ENCODE measurements around the gene PXDN.
"Not testable (repeated sequence)": the region's sequence is repeated elsewhere in the genome, so short reads cannot be mapped to it uniquely, and the experiment has no call there.

Gene PXDN

DNA sequence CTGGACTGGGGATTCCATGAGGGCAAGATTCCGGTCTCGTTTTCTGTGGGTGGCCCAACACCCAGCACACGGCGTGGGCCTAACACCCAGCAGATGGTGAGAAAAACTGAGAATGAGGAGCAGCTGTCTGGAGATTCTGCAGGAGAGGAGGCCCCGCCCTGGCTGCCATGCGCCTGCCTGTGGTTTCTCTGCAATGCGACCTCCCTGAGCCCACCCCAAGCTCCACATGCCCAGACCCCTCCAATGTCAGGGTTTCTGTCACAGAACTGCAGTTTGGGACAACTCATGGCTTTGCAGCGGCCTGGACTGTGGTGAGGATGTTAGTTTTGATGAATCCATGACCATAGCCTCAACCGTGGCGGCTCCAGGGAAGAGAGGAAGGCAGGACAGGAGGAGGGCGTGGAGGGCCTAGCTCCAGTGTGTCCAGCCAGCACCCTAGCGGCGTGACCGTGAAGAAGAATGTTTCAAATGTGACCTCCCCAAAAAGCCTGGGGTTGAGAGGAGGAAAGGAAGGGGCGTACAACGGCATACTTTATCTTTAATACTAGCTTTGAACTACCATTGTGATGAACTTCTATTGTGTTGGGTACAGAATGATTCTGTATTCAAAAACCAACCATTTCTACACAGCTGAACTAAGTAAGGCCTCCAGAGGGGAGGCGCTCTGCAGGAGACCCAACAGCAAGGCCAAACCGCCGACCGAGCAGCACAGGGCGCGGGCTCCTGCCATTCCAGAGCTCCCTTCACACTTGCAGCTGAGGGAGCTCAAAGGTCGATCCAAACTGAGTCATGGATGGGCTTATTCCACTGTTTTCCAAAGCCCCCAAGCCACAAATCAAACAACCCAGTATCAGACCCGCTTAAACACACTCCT lies 3.4 kb downstream of the PXDN start:
- no peak for DNase-seq

DNA sequence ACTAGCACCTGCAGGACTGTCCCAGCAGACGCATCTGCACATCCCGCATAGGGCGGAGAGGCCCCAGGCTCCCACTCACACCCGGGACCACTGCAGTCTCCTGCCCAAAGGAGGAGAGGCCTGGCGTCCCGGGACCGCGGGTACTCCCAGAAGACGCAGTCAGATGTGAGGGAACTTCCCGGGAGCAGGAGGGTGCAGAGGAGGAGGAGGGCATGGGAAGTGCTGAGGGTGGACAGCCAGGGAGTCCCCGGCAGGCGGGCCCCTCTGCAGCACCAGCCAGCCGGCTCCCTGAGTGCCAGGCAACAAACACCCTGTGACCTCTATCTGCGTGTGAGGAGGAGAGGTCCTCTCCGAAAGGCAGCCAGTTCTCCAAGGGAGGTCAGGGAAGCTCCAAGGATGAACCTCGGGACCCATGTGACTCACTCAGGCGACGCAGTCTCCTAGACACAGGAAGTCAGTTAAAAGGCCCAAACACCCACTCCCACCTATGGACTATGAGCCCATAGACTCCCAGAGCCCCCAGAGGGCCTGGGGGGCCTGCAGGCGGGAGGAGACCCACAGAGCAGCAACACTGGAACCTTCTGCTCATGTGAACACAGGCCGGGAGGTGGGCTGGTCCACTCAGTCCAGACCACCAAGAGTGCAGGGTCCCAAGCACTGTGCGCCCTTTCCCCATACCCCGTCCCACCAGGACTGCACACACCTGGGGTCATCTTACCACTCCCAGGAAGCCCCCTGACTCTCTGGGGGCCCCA lies 4.2 kb downstream of the PXDN start:
- DNase-seq, result no peak

DNA sequence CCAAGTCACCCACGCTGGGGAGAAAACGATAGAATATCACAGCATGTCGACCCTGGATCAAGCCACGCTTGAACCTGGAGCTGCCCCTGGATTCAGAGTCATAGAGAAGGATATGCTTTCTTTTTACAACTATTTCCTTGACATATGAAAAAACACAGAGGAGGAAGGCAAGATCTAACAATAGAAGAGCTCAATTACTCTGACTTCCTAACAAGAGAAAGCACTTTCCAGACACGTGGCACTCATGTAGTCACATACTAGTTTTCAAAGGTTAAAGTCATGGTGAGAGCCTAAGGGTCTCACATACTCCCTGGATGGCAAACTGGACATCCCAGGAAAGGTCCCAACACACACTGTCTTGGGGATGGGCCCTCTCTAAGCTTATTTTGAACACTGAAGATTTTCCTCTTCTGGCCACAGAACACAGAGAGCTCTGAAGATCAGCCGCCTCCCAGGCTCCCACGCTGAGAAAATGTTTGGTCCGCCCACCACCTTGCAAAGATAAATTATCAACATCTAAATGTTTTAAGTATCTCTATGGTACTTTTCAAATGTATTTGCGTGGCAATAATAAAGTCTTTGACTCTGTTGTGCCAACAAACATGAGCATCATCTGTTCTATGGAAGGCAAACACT lies 4.9 kb downstream of the PXDN start:
- DNase-seq, result no peak

DNA sequence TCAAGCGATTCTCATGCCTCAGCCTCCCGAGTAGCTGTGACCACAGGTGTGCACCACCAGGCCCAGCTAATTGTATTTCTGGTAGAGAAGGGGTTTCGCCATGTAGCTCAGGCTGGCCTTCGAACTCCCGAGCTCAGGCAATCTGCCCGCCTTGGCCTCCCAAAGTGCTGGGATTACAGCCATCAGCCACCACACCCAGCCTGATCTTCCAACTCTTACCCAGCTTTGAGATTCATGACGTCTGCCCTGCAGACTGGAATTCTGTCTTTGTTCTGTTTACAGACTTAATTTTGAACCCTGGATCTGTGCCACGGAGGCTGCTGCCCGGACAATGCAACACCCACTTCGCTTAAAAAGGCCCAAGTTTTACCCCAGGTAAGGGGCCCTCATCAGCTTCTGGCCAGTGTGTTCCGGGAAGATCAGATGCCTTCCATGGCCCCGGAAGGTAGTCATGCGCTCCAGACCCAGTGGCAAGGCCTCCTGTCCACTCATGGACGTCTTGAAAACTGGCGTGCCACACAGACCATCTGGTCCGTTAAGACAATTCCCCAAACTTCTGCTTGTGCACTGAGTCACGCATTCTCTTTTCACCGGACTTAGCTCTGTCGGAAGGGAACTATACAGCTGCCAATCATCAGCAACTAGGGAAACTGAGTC lies 5.5 kb downstream of the PXDN start:
- DNase-seq, result no peak

GRCh38 chr2:1738163-1738562 lies 6.2 kb downstream of the PXDN start:
- DNase-seq, result no peak

- no peak for DNase-seq
Measured at GRCh38 chr2:1736997-1737480, 7.3 kb downstream of the PXDN start.

GRCh38 chr2:1736045-1736444 lies 8.3 kb downstream of the PXDN start:
- DNase-seq, result no peak

DNA sequence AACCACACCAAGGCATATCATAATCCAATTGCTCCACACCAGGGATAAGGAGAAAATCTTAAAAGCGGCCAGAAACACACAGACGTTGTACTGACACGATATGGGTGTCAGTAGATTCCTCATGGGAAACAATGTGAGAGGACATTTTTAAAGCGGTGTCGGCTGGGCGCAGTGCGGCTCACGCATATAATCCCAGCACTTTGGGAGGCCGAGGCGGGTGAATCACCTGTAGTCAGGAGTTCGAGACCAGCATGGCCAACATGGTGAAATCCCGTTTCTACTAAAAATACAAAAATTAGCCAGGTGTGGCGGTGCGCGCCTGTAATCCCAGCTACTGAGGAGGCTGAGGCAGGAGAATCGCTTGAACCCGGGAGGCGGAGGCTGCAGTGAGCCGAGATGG lies 11.0 kb downstream of the PXDN start:
- not testable (repeated sequence) for DNase-seq

DNA sequence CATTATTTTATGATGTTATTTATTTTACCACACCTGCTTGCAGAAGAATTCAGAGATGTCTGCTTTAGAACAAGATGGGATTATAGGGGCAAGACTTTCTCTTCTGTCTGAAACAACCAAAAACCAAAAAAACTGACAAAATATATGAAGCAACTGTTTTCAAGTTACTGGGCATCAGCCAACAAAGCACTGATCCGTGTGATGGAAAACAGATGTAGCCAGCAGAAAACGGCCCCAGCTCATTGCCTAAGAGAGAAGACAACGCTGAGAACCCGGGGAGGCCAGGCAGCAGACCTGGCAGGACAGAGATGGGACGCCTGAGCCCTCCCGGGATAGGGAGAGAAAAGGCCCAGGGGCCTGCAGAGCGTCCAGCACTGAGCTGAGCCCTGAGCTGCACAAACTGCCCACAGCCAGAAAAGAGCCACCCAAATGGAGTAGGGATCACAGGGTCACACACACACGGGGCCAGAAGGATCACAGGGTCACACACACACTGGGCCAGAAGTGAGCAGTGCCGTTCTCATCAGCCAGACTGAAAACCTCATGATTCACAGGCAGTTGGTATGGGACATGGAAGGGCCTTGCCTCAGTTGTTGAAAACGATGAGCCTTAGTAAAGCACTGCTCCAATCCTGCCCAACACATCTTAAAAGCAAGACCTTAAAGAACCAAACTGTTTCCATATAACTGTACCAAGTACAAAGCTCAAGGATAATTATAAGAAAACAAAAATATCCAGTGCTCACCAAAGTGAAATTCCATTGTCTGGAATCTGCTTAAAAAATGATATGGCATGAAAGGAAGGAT lies 12.1 kb downstream of the PXDN start:
- no peak for DNase-seq

DNA sequence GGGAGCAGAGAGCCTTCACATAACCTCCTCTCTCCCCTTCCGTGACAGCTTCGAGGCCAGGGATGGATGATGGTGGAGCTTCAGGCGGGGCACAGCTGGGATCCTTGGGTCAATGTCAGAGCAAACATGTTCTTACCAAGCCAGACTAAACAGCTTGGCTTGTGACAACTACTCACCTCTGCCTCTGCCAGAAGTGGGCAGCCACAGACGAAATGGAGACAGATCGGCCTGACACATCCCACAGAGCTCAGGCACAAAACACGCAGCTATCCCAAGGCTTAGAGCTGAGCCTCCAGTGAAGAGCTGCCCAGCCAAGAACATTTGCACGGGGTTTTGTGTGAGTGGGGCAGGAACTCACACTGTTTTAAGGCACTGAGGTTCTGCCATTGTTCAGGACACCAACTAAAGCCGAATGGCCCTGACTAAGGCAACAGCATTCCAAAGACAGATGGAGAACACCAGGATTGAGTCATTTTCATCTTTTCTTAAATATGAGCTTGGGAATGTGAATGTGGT lies 12.8 kb downstream of the PXDN start:
- DNase-seq, result no peak

- DNase-seq, result no peak
Measured at GRCh38 chr2:1730015-1730927, 14.0 kb downstream of the PXDN start.

GRCh38 chr2:1729242-1729641 lies 15.1 kb downstream of the PXDN start:
- no peak for DNase-seq

GRCh38 chr2:1728821-1729220 lies 15.5 kb downstream of the PXDN start:
- no peak for DNase-seq

DNA sequence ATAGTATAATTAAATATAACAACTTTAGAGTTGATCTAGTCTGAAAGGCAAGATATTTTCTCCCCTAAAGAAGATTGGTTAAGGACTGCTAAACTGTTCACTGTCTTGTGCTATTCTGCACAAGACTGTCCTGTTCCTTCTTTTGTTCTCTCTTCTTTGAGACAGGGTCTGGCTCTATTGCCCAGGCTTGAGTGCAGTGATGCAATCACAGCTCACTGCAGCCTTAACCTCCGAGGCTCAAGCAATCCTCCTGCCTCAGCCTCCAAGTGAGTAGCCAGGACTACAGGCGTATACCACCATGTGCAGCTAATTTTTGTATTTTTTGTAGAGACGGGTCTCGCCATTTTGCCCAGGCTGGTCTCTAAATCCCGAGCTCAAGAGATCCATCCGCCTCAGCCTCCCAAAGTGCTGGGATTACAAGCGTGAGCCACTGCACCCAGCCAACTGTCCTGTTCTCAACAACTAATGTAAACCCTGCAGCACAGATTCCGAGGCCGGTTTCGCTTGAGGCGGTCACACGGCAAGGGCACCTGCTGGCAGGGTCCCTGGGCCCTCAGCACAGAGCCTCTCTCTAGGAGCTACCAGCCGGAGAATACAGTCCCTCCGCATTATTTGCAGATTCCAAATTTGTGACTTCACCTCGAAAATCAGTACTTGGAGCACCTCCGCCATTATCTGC lies 16.4 kb downstream of the PXDN start:
- DNase-seq, result no peak

DNA sequence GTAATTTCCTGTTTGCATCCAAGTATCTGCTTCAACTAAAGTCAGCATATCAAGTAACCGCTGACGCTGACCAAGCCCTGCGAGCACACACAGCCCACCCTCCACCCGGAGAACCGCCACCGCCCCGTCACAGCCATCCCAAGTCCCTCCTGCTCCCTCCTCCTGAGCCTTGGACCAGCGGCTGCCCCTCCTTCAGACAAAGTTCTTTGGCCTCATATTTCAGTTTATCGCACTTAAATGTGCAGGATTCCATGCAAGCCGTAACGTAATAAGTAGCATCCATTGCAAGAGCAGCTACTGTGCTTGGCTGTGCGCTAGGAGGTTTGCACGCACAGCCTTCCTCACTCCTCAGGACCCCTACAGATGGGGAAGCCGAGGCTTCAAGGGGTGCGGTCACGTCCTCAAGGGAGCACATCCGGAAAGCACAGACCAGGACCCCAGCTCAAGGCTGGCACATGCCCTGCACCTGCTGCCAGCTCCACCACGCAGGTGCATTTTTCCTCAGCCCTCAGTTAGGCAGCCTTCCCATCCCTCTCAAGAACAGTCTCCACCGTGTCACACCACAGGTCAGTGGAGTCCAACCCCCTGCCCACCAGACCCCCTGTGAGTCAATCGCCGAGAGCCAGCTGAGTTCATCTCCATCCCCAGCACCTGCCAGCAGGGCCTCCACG lies 17.1 kb downstream of the PXDN start:
- DNase-seq, result no peak

DNA sequence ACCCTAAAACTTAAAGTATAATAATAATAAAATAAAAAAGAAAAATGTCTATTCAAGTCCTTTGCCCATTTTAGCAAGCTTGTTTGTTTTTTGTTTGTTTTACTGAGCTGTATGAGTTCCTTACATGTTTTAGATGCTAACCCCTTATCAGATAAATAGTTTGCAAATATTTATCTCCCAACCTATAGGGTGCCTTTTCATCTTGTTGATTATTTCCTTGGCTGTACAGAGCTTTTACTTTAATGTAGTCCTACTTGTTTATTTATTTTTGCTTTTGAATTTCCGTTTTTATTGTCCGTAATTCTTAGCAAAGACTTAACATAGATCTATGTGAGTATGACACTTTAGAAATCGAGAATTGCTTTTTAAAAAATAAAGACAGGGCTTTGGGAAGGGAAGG lies 17.8 kb downstream of the PXDN start:
- no peak for DNase-seq

DNA sequence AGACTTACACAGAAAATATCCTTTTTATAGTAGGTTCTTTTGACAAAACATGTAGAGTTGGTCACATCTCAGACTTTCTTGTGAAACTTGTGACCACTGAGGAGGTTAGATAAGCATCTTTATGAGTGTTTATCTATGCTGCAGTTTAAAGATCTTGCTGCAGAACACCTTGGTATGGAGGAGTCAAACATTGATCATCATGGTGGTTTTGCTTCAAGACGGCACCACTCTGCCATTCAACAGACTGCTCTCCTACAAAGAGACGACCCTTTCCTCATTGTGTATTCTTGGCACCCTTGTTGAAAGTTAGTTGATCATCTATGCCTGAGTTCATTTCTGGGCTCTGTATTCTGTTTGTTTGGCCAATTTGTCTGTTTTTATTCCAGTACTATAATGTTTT lies 20.0 kb downstream of the PXDN start:
- DNase-seq, result not testable (repeated sequence)

DNA sequence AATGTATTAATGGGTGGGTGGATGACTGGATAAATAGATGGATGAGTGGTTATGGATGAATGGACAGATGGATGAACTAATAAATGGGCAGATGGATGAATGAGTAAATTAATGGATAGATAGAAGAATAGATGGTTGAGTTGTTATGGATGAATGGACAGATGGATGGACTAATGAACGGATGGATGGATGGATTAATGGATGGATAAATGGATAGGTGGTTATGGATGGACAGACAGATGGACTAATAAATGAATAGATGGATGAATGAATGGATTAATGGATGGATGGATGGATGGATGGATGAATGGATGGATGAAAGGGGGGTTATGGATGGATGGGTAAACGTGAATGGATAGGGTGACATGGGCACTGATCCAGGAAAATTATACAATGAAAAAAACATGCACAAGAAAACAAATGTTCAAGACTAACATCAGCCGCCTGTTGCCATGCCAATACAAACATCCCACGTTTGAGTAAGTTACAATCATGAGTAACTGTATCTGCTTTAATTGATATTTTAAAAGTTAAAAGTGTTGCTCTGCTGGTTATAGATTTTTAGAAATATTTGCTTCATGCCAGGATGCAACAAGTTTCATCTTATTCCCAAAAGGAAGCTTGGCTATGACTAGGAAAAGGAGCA lies 20.8 kb downstream of the PXDN start:
- DNase-seq, result no peak

GRCh38 chr2:1722692-1723091 lies 21.6 kb downstream of the PXDN start:
- DNase-seq, result no peak
